HEK293T (cell line): ENCODE results near the gene ANP32E.

ENCODE experiments used
- ARNT ChIP-seq: fragments of 450-650 bp; IDR thresholded peaks from 2 replicates; pipeline ENCODE4 v1.6.1; 2017; ENCODE audit warnings: mild to moderate bottlenecking
- ELF4 ChIP-seq: fragments of 450-650 bp; IDR thresholded peaks from 2 replicates; pipeline ENCODE4 v1.6.1; 2017; ENCODE audit warnings: antibody characterized with exemption
- FOXA1 ChIP-seq: fragments of 450-650 bp; IDR thresholded peaks from 2 replicates; pipeline ENCODE4 v1.6.1; 2016; ENCODE audit warnings: mild to moderate bottlenecking
- FOXK2 ChIP-seq: fragments of 450-650 bp; IDR thresholded peaks from 2 replicates; pipeline ENCODE4 v1.6.1; 2016; ENCODE audit warnings: mild to moderate bottlenecking
- FOXM1 ChIP-seq: fragments of 450-650 bp; IDR thresholded peaks from 2 replicates; pipeline ENCODE4 v1.6.1; 2017; ENCODE audit warnings: mild to moderate bottlenecking, borderline replicate concordance
- HDGF ChIP-seq: fragments of 450-650 bp; IDR thresholded peaks from 2 replicates; pipeline ENCODE4 v1.6.1; 2017; ENCODE audit warnings: antibody characterized with exemption, borderline replicate concordance
- PKNOX1 ChIP-seq: fragments of 450-650 bp; IDR thresholded peaks from 2 replicates; pipeline ENCODE4 v1.6.1; 2016
- SP1 ChIP-seq: fragments of 450-650 bp; IDR thresholded peaks from 2 replicates; pipeline ENCODE4 v1.6.1; 2017
- TARDBP ChIP-seq: fragments of 450-650 bp; IDR thresholded peaks from 2 replicates; pipeline ENCODE4 v1.6.1; 2016
- ZNF384 ChIP-seq: fragments of 450-650 bp; IDR thresholded peaks from 2 replicates; pipeline ENCODE4 v1.6.1; 2016

GRCh38 chr1:150171801-150172200 lies 64.1 kb downstream of the ANP32E start:
- TF ChIP-seq FOXA1, result no peak
- TF ChIP-seq PKNOX1, result no peak
- no peak for TF ChIP-seq SP1
- TF ChIP-seq TARDBP, result no peak
- TF ChIP-seq ZNF384, result no peak
- no peak for TF ChIP-seq FOXK2
- TF ChIP-seq ELF4, result no peak
- TF ChIP-seq FOXM1, result no peak
- TF ChIP-seq HDGF, result no peak
- no peak for TF ChIP-seq ARNT
